Heart left ventricle (tissue), 16 donors: Measurements from ENCODE around the gene MAP3K3. TPM values are rescaled to one million over a fixed set of nuclear protein-coding genes. Genes with fewer than 3 reads are reported as not detected.

Experiments
- ATAC-seq, 4 donors: fragments of 200-7000 bp; cut with Tn5 transposase; one replicate each; pipeline ENCODE4 v1.9.1; 2020 to 2022; ENCODE audit warnings: moderate library complexity in 4 of 4, mild to moderate bottlenecking in 3 of 4, moderate number of reproducible peaks in 1 of 4
- DNase-seq, 5 donors: peaks; one replicate each; pipeline ENCODE4 v3.0.0-alpha.2; 2020
- H3K27ac ChIP-seq, 12 donors: fragments of 200-600 bp; sonication (generic) in 4 of 12; one replicate each; pipeline versions ENCODE4 v1.5.0 to v1.8.0; 2016 to 2022; ENCODE audit warnings: mild to moderate bottlenecking in 2 of 12
- H3K27me3 ChIP-seq, 9 donors: fragments of 200-600 bp; sonication (generic) in 2 of 9; one replicate each; pipeline versions ENCODE4 v1.5.1 to v1.8.0; 2016 to 2022; ENCODE audit warnings: mild to moderate bottlenecking in 3 of 9
- H3K36me3 ChIP-seq, 9 donors: fragments of 200-600 bp; sonication (generic) in 2 of 9; one replicate each; pipeline versions ENCODE4 v1.5.0 to v1.8.0; 2018 to 2022; ENCODE audit warnings: mild to moderate bottlenecking in 2 of 9
- H3K4me1 ChIP-seq, 12 donors: fragments of 200-600 bp; sonication (generic) in 4 of 12; one replicate each; pipeline versions ENCODE4 v1.5.0 to v1.8.0; 2016 to 2022; ENCODE audit warnings: mild to moderate bottlenecking in 3 of 12
- H3K4me3 ChIP-seq, 12 donors: fragments of 200-600 bp; sonication (generic) in 4 of 12; one replicate each; pipeline versions ENCODE4 v1.5.0 to v1.8.0; 2017 to 2022; ENCODE audit warnings: mild to moderate bottlenecking in 9 of 12, moderate library complexity in 4 of 12
- H3K9me3 ChIP-seq, 12 donors: fragments of 200-600 bp; sonication (generic) in 4 of 12; one replicate each; pipeline versions ENCODE4 v1.5.0 to v1.8.0; 2016 to 2022; ENCODE audit warnings: mild to moderate bottlenecking in 1 of 12
- CTCF ChIP-seq, 12 donors: fragments of 200-600 bp; sonication (generic) in 4 of 12; IDR thresholded peaks; one replicate each; pipeline versions ENCODE4 v1.5.0 to v1.8.0; 2018 to 2022; ENCODE audit warnings: antibody characterized with exemption in 12 of 12, mild to moderate bottlenecking in 5 of 12
- POLR2A ChIP-seq, 2 donors: fragments of 450-650 bp; IDR thresholded peaks; one replicate each; pipeline ENCODE4 v1.6.1; 2017; ENCODE audit warnings: antibody characterized with exemption in 2 of 2, mild to moderate bottlenecking in 2 of 2, moderate library complexity in 2 of 2
- WGBS, 4 donors: extraction: QIAGEN DNeasy Blood & Tissue Kit in 2 of 4; methylation state at CpG; one replicate each; pipeline versions ENCODE4 v1.1.5 to v1.1.7; 2013 to 2018; 5-methylcytosine and 5-hydroxymethylcytosine counted together
- intact Hi-C, 10 donors: fragments of 100-400 bp; cut with DNase I; formaldehyde crosslinking; loops; one replicate each; pipeline versions ENCODE4 v1.11.1 to v1.14.2; 2022
- polyA plus RNA-seq, 2 donors: library from polyadenylated mRNA; stranded (reverse); fragments of 200-250 nt; gene quantifications; one replicate each; pipeline ENCODE4 v1.2.3, GENCODE V29; 2013
- total RNA-seq, 9 donors: library from RNA; depleted of rRNA in 2 of 9; stranded (reverse); fragments of >200 nt in 2 of 9; fragmentation: NEBNext Ultra II Directional in 3 of 9; extraction: Animal tissue kit (Norgen Biotek cat#: 25700) in 3 of 9; gene quantifications; one replicate each; pipeline versions ENCODE4 v1.1.0 to v1.2.4, GENCODE V29; 2016 to 2023
- donor health status: ischemic (EF 13 %, LVEDD 7.1; RV severe dilation, severe dysfunction).
- donor health status: healthy with polysubstance abuse.
- donor health status: DM: no; HTN: yes; CAD: no.
- donor health status: DM: no; HTN: no; CAD: no.
- donor health status: ischemic (EF 25% LVEDD 6.9; RV normal size, moderate dysfunction).
- donor health status: ischemic (EF 25% LVEDD 5.7; RV mildly dilated, moderate dysfunction).
- donor health status: healthy.
- donor health status: DM: yes; HTN: yes; CAD: no.
- donor health status: ischemic (EF 35%, LVEDD 5.7; RV mildly dilated, moderate dysfunction).
- donor health status: nonischemic (EF 11% LVEDD 7.7; RV severe dilation, severe dysfunction).
- donor health status: DM: yes; HTN: yes; CAD: no.
- donor health status: PGD.
- donor health status: ischemic (EF 29% LVEDD 5.4; RV normal size, mild dysfunction).
- donor health status: nonischemic (EF 23%, LVEDD 6.1; RV moderate dilation, normal function).

The MAP3K3 gene
- total and polyA plus RNA-seq, 11 donors: 20.5 to 102 (median 58.0) TPM

- WGBS, 4 donors: 88 to 93% (median 90%) methylated on average over 2 of the region's 2 CpGs
Measured at GRCh38 chr17:63598281-63598680, 23.9 kb upstream of the MAP3K3 start.

GRCh38 chr17:63600569-63601438 is 21.4 kb upstream of the MAP3K3 start, which contains the start of gene TACO1:
TACO1 (plus strand) TSS chr17:63600895; CDS start chr17:63601084, 189 bp downstream.
- no peaks in the 10 kb centered on the region for H3K9me3 ChIP-seq
- H3K4me1 ChIP-seq: peaks cover 0 to 24% (median 13%) of the 10 kb centered on the region in 12 donors
- TF ChIP-seq POLR2A (IDR thresholded peaks at IDR 0.05): peak in 1 of 2 donors; percentile 77
- TF ChIP-seq CTCF (IDR thresholded peaks at IDR 0.05): no peak
- 1 to 2% (median 1%) methylated on average over 34 to 61 of the region's 61 CpGs for WGBS, 4 donors
- no peaks in the 10 kb centered on the region for H3K27me3 ChIP-seq
- H3K4me3 ChIP-seq: peak within 1 kb of the TSS; percentile 71 to 100 (median 90)
- ATAC-seq (peak; percentile 92 to 99 (median 98)), DNase-seq (peak; percentile 84 to 91 (median 85))
- H3K36me3 ChIP-seq: peaks cover 0 to 29% (median 26%) of the 10 kb centered on the region in 9 donors
- intact Hi-C loops: loop anchor here in 2 of 10 donors (2.0 to 5.0 kb wide), 2 partner anchors 49 to 50 kb away; partner anchors contain the start of gene DCAF7 (in 2 of the 2)
- peak within 1 kb of the TSS; percentile 66 to 96 (median 90) for H3K27ac ChIP-seq

More at GRCh38 chr17:63598281-63598680, 23.9 kb upstream of the MAP3K3 start:
- DNase-seq: no peak
- Histone ChIP-seq H3K36me3 (peaks cover 0 to 20% (median 6%) of the 10 kb centered on the region in 9 donors), H3K27ac (no peak overlapping the region), H3K27me3 (no peaks in the 10 kb centered on the region), H3K9me3 (no peaks in the 10 kb centered on the region), H3K4me3 (no peak overlapping the region), H3K4me1 (peaks cover 0 to 24% (median 13%) of the 10 kb centered on the region in 12 donors)
- no peak for TF ChIP-seq POLR2A (IDR thresholded peaks at IDR 0.05)
- TF ChIP-seq CTCF (IDR thresholded peaks at IDR 0.05): no peak
- ATAC-seq: no peak
- intact Hi-C loops: loop anchor here in 1 of 10 donors (5.0 kb wide), 1 partner anchor 46 kb away; the partner anchor contains the start of gene DCAF7

- ATAC-seq (no peak), DNase-seq (no peak)
- intact Hi-C loops: loop anchor here in 2 of 10 donors (2.0 to 5.0 kb wide), 2 partner anchors 49 to 51 kb away; partner anchors contain the start of gene DCAF7 (in 2 of the 2)
- Histone ChIP-seq H3K27ac (peak overlapping the region in 11 of 12 donors; percentile 66 to 96 (median 90)), H3K27me3 (no peaks in the 10 kb centered on the region), H3K4me3 (peak overlapping the region; percentile 71 to 100 (median 90)), H3K36me3 (peaks cover 0 to 38% (median 35%) of the 10 kb centered on the region in 9 donors), H3K4me1 (peaks cover 0 to 24% (median 13%) of the 10 kb centered on the region in 12 donors), H3K9me3 (no peaks in the 10 kb centered on the region)
- WGBS, 4 donors: 43 to 48% (median 48%) methylated on average over 9 of the region's 9 CpGs
- TF ChIP-seq CTCF (IDR thresholded peaks at IDR 0.05) (no peak), POLR2A (IDR thresholded peaks at IDR 0.05) (no peak)
Measured at GRCh38 chr17:63601439-63602371, 20.5 kb upstream of the MAP3K3 start.
